HepG2 (cell line): ENCODE results near the gene SFXN5. TPM values are rescaled to one million over a fixed set of nuclear protein-coding genes. Genes with fewer than 3 reads are reported as not detected.
A peak's percentile ranks its signal among the peaks of the same experiment; 100 is the strongest.

Source experiments
- ATAC-seq: fragments of 200-7000 bp; cut with Tn5 transposase; 3 replicates; pipeline ENCODE4 v1.9.1; 2020; ENCODE audit warnings: mild to moderate bottlenecking, moderate library complexity
- BruUV-seq: library from RNA; stranded (reverse); fragments of 400-500 nt; replicated peaks from 2 replicates; lab custom pipeline; 2021; lab: Mats Ljungman, UMichigan
- CTCF ChIA-PET: fragments of 300-600 bp; formaldehyde crosslinking; extraction: SDS; loops from one replicate; lab custom pipeline; 2021; ENCODE audit warnings: low total read pairs, inconsistent platforms, low intra/inter-chr PET ratio; lab: Yijun Ruan, JAX
- POLR2A ChIA-PET: fragments of 350-600 bp; sonication (Branson Sonifier 250); formaldehyde crosslinking; loops from one replicate; lab custom pipeline; 2020; ENCODE audit warnings: antibody characterized with exemption, inconsistent platforms; lab: Yijun Ruan, JAX
- DNase-seq: peaks from one replicate; pipeline ENCODE4 v3.0.0-alpha.2; 2015; ENCODE audit warnings: low spot score
- FAIRE-seq: peaks from 3 replicates; lab custom pipeline; 2011; peaks lifted over from hg19 to GRCh38; lab: Jason Lieb, UNC
- H2AFZ ChIP-seq: one replicate; pipeline ENCODE4 v1.6.1; 2011; ENCODE audit warnings: low read length, inconsistent platforms
- H3K27ac ChIP-seq: fragments of 300-600 bp; 3 replicates; pipeline ENCODE4 v1.8.0; 2011; ENCODE audit warnings: mixed run types, mild to moderate bottlenecking, mixed read lengths, low read length, inconsistent platforms; ENCODE audit not compliant: insufficient read depth; ENCODE audit errors: extremely low read length
- H3K27me3 ChIP-seq, 2 experiments: fragments of 200-600 bp in 1 of 2; 2 replicates in 1 of 2; 3 replicates in 1 of 2; pipeline versions ENCODE4 v1.6.0 to v1.8.0; 2011; ENCODE audit warnings: low read length in 2 of 2, mild to moderate bottlenecking in 2 of 2, moderate library complexity in 2 of 2, inconsistent platforms in 1 of 2; ENCODE audit not compliant: insufficient read depth in 2 of 2, control insufficient read depth in 1 of 2
- H3K36me3 ChIP-seq, 2 experiments: fragments of 200-600 bp in 1 of 2; replicated peaks in 1 of 2; 2 replicates in 1 of 2; 3 replicates in 1 of 2; pipeline versions ENCODE4 v1.5.1 to v1.8.0; 2011; ENCODE audit warnings: low read length in 2 of 2, inconsistent platforms in 1 of 2; ENCODE audit not compliant: insufficient read depth in 2 of 2, control insufficient read depth in 1 of 2
- H3K4me1 ChIP-seq: 2 replicates; pipeline ENCODE4 v1.5.1; 2012; ENCODE audit warnings: low read length, inconsistent platforms; ENCODE audit not compliant: insufficient read depth
- H3K4me2 ChIP-seq: 2 replicates; pipeline ENCODE4 v1.6.0; 2011; ENCODE audit warnings: low read depth, low read length, inconsistent platforms
- H3K4me3 ChIP-seq, 3 experiments: fragments of 200-600 bp in 1 of 3; sonication (generic), shearing (Covaris generic) in 1 of 3; replicated peaks in 1 of 3; 2 replicates each; pipeline ENCODE4 v1.5.1; 2011 to 2016; ENCODE audit warnings: low read length in 3 of 3, inconsistent platforms in 2 of 3, low read depth in 2 of 3, mild to moderate bottlenecking in 2 of 3, control low read depth in 1 of 3, mixed read lengths in 1 of 3; ENCODE audit not compliant: insufficient read depth in 1 of 3
- H3K79me2 ChIP-seq: one replicate; pipeline ENCODE4 v1.6.1; 2011; ENCODE audit warnings: low read length, inconsistent platforms; ENCODE audit not compliant: insufficient read depth
- H3K9ac ChIP-seq: 2 replicates; pipeline ENCODE4 v1.6.0; 2011; ENCODE audit warnings: mild to moderate bottlenecking, low read depth, low read length, inconsistent platforms; ENCODE audit not compliant: insufficient read depth
- H3K9me3 ChIP-seq: 2 replicates; pipeline ENCODE4 v1.5.1; 2012; ENCODE audit warnings: mild to moderate bottlenecking, low read length
- H4K20me1 ChIP-seq: 2 replicates; pipeline ENCODE4 v1.6.0; 2011; ENCODE audit warnings: inconsistent platforms, mild to moderate bottlenecking, low read length, moderate library complexity; ENCODE audit not compliant: insufficient read depth
- AGO2 ChIP-seq: fragments of 200-400 bp; formaldehyde crosslinking; optimal IDR thresholded peaks from 2 replicates; pipeline ENCODE3; 2017; ENCODE audit warnings: mild to moderate bottlenecking, low read depth, low read length, moderate library complexity
- BHLHE40 ChIP-seq: IDR thresholded peaks from 2 replicates; pipeline ENCODE4 v1.6.1; 2011; ENCODE audit warnings: low read length, improper control_type of control experiment
- CEBPB ChIP-seq: IDR thresholded peaks from 2 replicates; pipeline ENCODE4 v1.6.1; 2011; ENCODE audit warnings: low read depth, low read length, improper control_type of control experiment, borderline replicate concordance
- HCFC1 ChIP-seq: fragments of 150-350 bp; IDR thresholded peaks from 2 replicates; pipeline ENCODE4 v1.6.1; 2014; ENCODE audit warnings: low read depth, low read length
- MAFK ChIP-seq, 2 experiments: IDR thresholded peaks in 1 of 2; conservative IDR thresholded peaks in 1 of 2; 2 replicates each; pipeline ENCODE4 v1.6.1; 2011; ENCODE audit warnings: improper control_type of control experiment in 2 of 2, low read length in 2 of 2
- SALL2 ChIP-seq: sonication (generic); formaldehyde crosslinking; IDR thresholded peaks from 2 replicates; pipeline ENCODE4 v1.8.1; 2023; ENCODE audit warnings: mild to moderate bottlenecking, missing genetic modification reagents, inconsistent platforms
- TOE1 ChIP-seq: sonication (generic); formaldehyde crosslinking; IDR thresholded peaks from 2 replicates; pipeline ENCODE4 v1.4.0; 2020; ENCODE audit warnings: mild to moderate bottlenecking, missing genetic modification reagents
- TRIM24 ChIP-seq: sonication (generic); formaldehyde crosslinking; IDR thresholded peaks from 2 replicates; pipeline ENCODE4 v1.8.0; 2022; ENCODE audit warnings: mild to moderate bottlenecking, missing genetic modification reagents
- ZMYM3 ChIP-seq: sonication (generic); formaldehyde crosslinking; IDR thresholded peaks from 2 replicates; pipeline ENCODE4 v1.5.1; 2020; ENCODE audit warnings: mild to moderate bottlenecking, missing genetic modification reagents
- ZNF383 ChIP-seq: sonication (generic); formaldehyde crosslinking; IDR thresholded peaks from 2 replicates; pipeline ENCODE4 v1.4.0; 2020; ENCODE audit warnings: missing genetic modification reagents, mild to moderate bottlenecking, borderline replicate concordance
- ZNF629 ChIP-seq: sonication (generic); formaldehyde crosslinking; conservative IDR thresholded peaks from 2 replicates; pipeline ENCODE4 v1.5.0; 2020; ENCODE audit warnings: missing genetic modification reagents
- ZNF773 ChIP-seq: sonication (generic); formaldehyde crosslinking; IDR thresholded peaks from 2 replicates; pipeline ENCODE4 v1.4.0; 2020; ENCODE audit warnings: missing genetic modification reagents, borderline replicate concordance
- WGBS: methylation state at CpG from one replicate; pipeline ENCODE4 v1.1.6; 2017; ENCODE audit warnings: low lambda C conversion rate; 5-methylcytosine and 5-hydroxymethylcytosine counted together
- in situ Hi-C: cut with HindIII; loops from 2 replicates; pipeline ENCODE4 v1.10.0; 2017; ENCODE audit warnings: low pct_unique_long_range_greater_than_20kb; ENCODE audit not compliant: extremely low pct_ligation_motif_present
- intact Hi-C: fragments of 100-400 bp; cut with micrococcal nuclease; formaldehyde crosslinking; loops from one replicate; pipeline ENCODE4 v1.10.0; 2022; ENCODE audit not compliant: unreplicated experiment
- polyA plus RNA-seq, 8 experiments: library from polyadenylated mRNA; depleted of rRNA in 3 of 8; stranded (reverse) in 7 of 8; unstranded in 1 of 8; fragments of >200 nt; fragmentation: Illumina TruSeq in 4 of 8; extraction: Trizol in 4 of 8; gene quantifications; 2 replicates each; pipeline versions ENCODE4 v1.2.1 to v1.2.3, GENCODE V29; 2011 to 2016; ENCODE audit warnings: low read depth in 4 of 8, missing spikeins in 1 of 8, mixed read lengths in 1 of 8; ENCODE audit not compliant: insufficient read depth in 1 of 8
- total RNA-seq, 5 experiments: library from RNA; depleted of rRNA; stranded (reverse); fragments of >200 nt; fragmentation: Illumina TruSeq; extraction: Trizol; gene quantifications; 2 replicates each; pipeline ENCODE4 v1.2.3, GENCODE V29; 2016; ENCODE audit warnings: low read depth in 1 of 5
- TF ChIP-seq, protein P1 (sequence below): sonication (generic); formaldehyde crosslinking; IDR thresholded peaks from 2 replicates; pipeline ENCODE4 v1.5.1; 2020; ENCODE audit warnings: mild to moderate bottlenecking, moderate library complexity, missing genetic modification reagents
- TF ChIP-seq, protein P2 (sequence below): sonication (generic); formaldehyde crosslinking; IDR thresholded peaks from 2 replicates; pipeline ENCODE4 v1.4.0; 2020; ENCODE audit warnings: missing genetic modification reagents; ENCODE audit errors: not compliant biosample characterization
- TF ChIP-seq, protein P3 (sequence below): sonication (generic); formaldehyde crosslinking; IDR thresholded peaks from 2 replicates; pipeline ENCODE4 v1.5.1; 2020; ENCODE audit warnings: missing genetic modification reagents, mild to moderate bottlenecking, borderline replicate concordance

The SFXN5 gene
- total and polyA plus RNA-seq, 2 of the 13 experiments (the other 11 are each of a cell fraction or from before 2014, with no cell fraction given) = 34.9 to 37.4 TPM

DNA sequence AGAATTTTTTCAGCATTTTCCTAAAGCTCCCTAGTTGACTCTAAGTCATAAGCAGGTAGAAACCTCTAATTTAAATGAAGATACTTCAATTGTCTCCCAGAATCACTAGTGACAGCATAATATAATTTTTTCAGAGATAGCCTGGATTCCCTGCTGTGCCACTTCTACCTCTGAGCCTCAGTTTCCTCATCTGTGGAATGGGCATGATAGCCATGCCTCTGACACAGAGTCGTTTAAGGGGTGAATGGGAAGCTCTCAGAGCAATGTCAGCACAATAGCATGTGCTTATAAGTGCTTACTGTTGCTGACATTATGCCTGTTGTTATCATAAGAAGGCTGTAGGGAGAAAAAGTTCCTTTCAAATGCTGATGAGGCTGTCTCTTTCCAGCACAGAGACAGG, 48.0 kb downstream of the SFXN5 start:
- ChIA-PET POLR2A (interaction anchor here (6.4 kb wide), 1 partner anchor 9 kb away, joined by 133 read pairs; no protein-coding TSS in a partner anchor), CTCF (no interaction called here)
- ATAC-seq (no peak), FAIRE-seq (no peak), DNase-seq (no peak)
- in situ Hi-C loops = no loop called here
- no peak overlapping the region for H3K4me2 ChIP-seq
- no peak overlapping the region for H3K4me3 ChIP-seq
- no TSS peak for BruUV-seq
- no peak overlapping the region for H3K27ac ChIP-seq
- no peaks in the 10 kb centered on the region for H4K20me1 ChIP-seq
- WGBS = 92% methylated on average over 1 of the region's 1 CpG
- no peak overlapping the region for H3K9ac ChIP-seq
- no peaks in the 10 kb centered on the region for H3K27me3 ChIP-seq
- peaks cover 8 to 20% of the 10 kb centered on the region in 2 experiments; a peak in 4 of 5 replicates for H3K36me3 ChIP-seq
- H3K4me1 ChIP-seq = peaks cover 35% of the 10 kb centered on the region
- no peak overlapping the region for H2AFZ ChIP-seq
- intact Hi-C loops = no loop called here
- H3K79me2 ChIP-seq = no peaks in the 10 kb centered on the region
- TF ChIP-seq MAFK (conservative IDR thresholded peaks at IDR 0.05 in 1 of 2, IDR thresholded peaks at IDR 0.05 in 1 of 2; ENCODE audit: low read length in 2 of 2) = peak in 1 of 2 experiments; percentile 35; a peak in 1 of 4 replicates
- peak; percentile 66; the same call in 1 of the 2 replicates for TF ChIP-seq ZMYM3 (CRISPR knock-in tag)
- TF ChIP-seq, protein P1, sequence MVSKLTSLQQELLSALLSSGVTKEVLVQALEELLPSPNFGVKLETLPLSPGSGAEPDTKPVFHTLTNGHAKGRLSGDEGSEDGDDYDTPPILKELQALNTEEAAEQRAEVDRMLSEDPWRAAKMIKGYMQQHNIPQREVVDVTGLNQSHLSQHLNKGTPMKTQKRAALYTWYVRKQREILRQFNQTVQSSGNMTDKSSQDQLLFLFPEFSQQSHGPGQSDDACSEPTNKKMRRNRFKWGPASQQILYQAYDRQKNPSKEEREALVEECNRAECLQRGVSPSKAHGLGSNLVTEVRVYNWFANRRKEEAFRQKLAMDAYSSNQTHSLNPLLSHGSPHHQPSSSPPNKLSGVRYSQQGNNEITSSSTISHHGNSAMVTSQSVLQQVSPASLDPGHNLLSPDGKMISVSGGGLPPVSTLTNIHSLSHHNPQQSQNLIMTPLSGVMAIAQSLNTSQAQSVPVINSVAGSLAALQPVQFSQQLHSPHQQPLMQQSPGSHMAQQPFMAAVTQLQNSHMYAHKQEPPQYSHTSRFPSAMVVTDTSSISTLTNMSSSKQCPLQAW = no peak
- peak; percentile 96 for TF ChIP-seq ZNF629 (CRISPR knock-in tag)
- no peak for TF ChIP-seq TRIM24 (CRISPR knock-in tag)
- no peaks in the 10 kb centered on the region for H3K9me3 ChIP-seq

DNA sequence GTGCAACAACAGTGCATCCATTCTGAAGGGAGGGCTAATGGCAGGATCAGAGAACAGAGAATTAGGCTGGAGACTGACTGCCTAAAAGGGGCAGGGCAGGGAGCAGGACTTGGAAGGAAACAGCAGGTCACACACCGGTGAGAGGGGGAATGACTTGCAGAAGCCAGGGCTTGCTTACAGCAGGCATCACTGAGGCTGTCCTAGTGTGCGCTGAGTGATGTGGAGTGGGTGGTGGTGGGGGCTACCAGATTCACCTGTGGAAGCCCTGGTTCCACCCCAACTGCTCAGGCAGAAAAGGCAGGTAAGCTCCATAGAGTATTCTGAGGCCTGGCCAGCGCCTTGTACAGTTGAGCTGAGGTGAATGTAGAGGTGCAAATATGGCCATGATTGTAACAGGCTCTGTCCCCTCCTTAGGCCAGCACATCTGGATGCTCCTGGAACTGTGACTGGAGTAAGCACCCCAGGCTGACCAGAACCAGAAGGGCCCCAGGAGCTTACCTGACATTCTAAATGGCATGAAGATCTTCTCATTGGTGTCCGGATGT, 49.4 kb downstream of the SFXN5 start:
- Histone ChIP-seq H3K36me3 (peaks cover 5 to 8% of the 10 kb centered on the region in 2 experiments; a peak in 3 of 5 replicates), H4K20me1 (no peaks in the 10 kb centered on the region), H3K9ac (peak overlapping the region; percentile 58), H2AFZ (no peak overlapping the region), H3K27ac (peak overlapping the region; percentile 71), H3K4me1 (peaks cover 35% of the 10 kb centered on the region), H3K4me3 (peak overlapping the region in 1 of 3 experiments; percentile 29; a peak in 1 of 6 replicates), H3K79me2 (no peaks in the 10 kb centered on the region), H3K27me3 (no peaks in the 10 kb centered on the region), H3K9me3 (no peaks in the 10 kb centered on the region), H3K4me2 (peak overlapping the region; percentile 67)
- FAIRE-seq = no peak
- in situ Hi-C loops = no loop called here
- no peak for ATAC-seq
- BruUV-seq = no TSS peak
- WGBS = 93% methylated on average over 4 of the region's 4 CpGs
- POLR2A ChIA-PET = interaction anchor here (0.6 to 6.4 kb wide), 6 partner anchors 10 to 70 kb away, joined by 3 to 133 read pairs (median 4); partner anchors contain the start of gene SFXN5
- CTCF ChIA-PET = no interaction called here
- intact Hi-C loops = no loop called here
- no peak for DNase-seq
- TF ChIP-seq HCFC1 = no peak
- TF ChIP-seq, protein P2, sequence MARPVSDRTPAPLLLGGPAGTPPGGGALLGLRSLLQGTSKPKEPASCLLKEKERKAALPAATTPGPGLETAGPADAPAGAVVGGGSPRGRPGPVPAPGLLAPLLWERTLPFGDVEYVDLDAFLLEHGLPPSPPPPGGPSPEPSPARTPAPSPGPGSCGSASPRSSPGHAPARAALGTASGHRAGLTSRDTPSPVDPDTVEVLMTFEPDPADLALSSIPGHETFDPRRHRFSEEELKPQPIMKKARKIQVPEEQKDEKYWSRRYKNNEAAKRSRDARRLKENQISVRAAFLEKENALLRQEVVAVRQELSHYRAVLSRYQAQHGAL = no peak
- TF ChIP-seq ZNF773 (CRISPR knock-in tag) = no peak
- no peak for TF ChIP-seq TOE1
- no peak for TF ChIP-seq AGO2
- no peak for TF ChIP-seq ZNF383 (CRISPR knock-in tag)
- no peak for TF ChIP-seq BHLHE40
- TF ChIP-seq, protein P3, sequence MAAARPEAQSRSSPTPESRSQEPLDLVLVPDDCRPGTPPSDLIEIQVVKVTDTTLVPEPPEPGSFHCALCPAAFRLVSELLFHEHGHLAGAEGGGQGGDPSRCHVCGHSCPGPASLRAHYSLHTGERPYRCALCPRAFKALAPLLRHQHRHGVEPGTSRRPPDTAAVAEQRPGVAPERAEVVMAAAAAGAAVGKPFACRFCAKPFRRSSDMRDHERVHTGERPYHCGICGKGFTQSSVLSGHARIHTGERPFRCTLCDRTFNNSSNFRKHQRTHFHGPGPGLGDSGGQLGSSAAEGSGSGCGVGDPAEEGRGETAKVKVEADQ (CRISPR knock-in tag) = no peak
- TF ChIP-seq CEBPB = no peak
- no peak for TF ChIP-seq SALL2 (CRISPR knock-in tag)
